Cardiac fibroblast (primary cell): ENCODE results near the gene UCK1.

Experiments
- DNase-seq, 2 donors: peaks; one replicate each; pipeline versions ENCODE4 v3.0.0 to v3.0.0-alpha.2; 2010; ENCODE audit warnings: low read depth in 2 of 2
- H3K4me3 ChIP-seq, 2 donors: replicated peaks in 1 of 2; 1 replicate in 1 of 2; 2 replicates in 1 of 2; pipeline ENCODE4 v1.5.1; 2011; ENCODE audit warnings: low read depth in 2 of 2, low read length in 2 of 2, mild to moderate bottlenecking in 2 of 2, moderate library complexity in 1 of 2
- TF ChIP-seq, protein P1 (sequence below): IDR thresholded peaks from one replicate; pipeline ENCODE4 v1.5.1; 2011; ENCODE audit warnings: low read depth, mild to moderate bottlenecking, low read length, inconsistent platforms

The UCK1 gene

DNA sequence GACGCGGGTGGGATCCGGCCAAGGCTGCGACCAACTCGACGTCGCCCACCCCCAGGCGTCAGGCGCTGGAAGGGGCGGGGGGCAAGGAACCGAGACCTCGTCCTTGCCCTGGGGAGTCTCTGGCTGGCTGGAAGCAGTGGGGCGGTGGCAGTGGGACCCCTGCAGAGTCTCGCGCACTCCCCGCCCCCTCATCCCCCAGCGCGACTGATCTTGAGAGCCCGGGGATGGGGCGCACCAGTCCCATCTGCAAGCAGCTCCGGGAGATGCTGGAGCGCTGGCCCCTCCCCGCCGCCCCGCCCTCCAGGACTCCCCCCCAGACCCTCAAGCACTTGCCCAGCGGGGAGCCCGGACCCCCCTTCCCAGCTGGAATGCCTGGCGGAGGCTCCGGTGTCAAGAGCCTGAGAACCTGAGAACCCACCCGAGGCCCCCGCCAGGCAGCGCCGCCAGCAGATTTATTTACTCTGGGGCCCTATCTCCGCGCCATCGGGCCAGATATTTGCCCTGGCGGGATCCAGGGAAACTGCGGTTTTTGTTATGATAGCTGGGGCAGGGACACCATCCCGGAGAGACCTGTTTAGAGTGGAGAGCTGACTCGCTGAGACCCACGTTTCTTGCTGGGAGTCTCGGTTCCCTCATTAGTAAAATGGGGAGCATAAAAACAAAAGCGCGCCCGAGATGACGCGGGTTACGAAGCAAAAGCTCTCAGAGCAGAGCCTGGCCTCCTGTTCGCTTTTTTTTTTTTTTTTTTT, 15.4 kb upstream of the UCK1 start:
- H3K4me3 ChIP-seq: peak overlapping the region; percentile 19 to 32
- DNase-seq: no peak
- TF ChIP-seq, protein P1, sequence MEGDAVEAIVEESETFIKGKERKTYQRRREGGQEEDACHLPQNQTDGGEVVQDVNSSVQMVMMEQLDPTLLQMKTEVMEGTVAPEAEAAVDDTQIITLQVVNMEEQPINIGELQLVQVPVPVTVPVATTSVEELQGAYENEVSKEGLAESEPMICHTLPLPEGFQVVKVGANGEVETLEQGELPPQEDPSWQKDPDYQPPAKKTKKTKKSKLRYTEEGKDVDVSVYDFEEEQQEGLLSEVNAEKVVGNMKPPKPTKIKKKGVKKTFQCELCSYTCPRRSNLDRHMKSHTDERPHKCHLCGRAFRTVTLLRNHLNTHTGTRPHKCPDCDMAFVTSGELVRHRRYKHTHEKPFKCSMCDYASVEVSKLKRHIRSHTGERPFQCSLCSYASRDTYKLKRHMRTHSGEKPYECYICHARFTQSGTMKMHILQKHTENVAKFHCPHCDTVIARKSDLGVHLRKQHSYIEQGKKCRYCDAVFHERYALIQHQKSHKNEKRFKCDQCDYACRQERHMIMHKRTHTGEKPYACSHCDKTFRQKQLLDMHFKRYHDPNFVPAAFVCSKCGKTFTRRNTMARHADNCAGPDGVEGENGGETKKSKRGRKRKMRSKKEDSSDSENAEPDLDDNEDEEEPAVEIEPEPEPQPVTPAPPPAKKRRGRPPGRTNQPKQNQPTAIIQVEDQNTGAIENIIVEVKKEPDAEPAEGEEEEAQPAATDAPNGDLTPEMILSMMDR: peak; percentile 1

GRCh38 chr9:131545786-131546335, 14.8 kb upstream of the UCK1 start:
- no peak overlapping the region for H3K4me3 ChIP-seq
- TF ChIP-seq, protein P1: no peak

DNA sequence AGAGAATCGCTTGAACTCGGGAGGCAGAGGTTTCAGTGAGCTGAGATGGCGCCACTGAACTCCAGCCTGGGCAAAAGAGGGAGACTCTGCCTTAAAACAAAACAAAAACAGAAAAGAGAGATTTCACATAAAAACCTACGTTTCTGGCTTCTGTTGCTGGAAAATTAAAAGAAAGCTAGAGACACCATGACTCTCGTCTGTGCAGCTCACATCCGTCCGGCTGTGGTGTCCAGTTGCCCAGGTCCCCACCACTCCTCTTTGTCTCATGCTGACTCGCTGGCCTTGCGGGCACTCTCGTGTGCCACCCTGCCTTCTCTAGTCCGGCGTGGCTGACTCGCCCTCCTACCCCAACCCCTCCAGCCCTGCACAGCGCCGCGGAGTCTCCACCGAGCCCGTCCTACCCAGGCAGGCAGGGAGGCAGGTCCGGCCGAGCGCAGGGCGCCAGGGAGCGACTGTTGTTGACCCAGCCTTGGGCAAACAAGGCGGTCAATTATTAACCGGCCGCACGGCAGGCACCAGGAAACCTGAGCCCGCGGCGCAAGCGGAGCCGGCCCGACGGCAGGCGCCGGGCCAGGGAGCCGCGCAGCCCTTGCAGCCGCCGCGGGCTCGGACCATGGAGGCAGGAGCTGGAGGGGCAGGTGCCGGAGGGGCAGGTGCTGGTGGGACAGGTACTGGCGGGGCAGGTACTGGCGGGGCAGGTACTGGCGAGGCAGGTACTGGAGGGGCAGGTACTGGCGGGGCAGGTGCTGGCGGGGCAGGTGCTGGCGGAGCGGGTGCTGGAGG, 14.1 kb upstream of the UCK1 start, which contains the start of gene PRRT1B:
Gene PRRT1B (plus strand): TSS at position 521 of the 783 bp plus-strand sequence. CDS start 93 bp downstream, at position 614.
- no peak for DNase-seq
- TF ChIP-seq, protein P1: no peak

More at GRCh38 chr9:131545786-131546335, 14.8 kb upstream of the UCK1 start:
- DNase-seq: no peak

GRCh38 chr9:131543141-131543540, 12.1 kb upstream of the UCK1 start:
- TF ChIP-seq, protein P1: no peak
- DNase-seq: no peak
- H3K4me3 ChIP-seq: no peak overlapping the region

More for the DNA sequence above, 14.1 kb upstream of the UCK1 start, which contains the start of gene PRRT1B:
- no peak within 1 kb of the TSS for H3K4me3 ChIP-seq

DNA sequence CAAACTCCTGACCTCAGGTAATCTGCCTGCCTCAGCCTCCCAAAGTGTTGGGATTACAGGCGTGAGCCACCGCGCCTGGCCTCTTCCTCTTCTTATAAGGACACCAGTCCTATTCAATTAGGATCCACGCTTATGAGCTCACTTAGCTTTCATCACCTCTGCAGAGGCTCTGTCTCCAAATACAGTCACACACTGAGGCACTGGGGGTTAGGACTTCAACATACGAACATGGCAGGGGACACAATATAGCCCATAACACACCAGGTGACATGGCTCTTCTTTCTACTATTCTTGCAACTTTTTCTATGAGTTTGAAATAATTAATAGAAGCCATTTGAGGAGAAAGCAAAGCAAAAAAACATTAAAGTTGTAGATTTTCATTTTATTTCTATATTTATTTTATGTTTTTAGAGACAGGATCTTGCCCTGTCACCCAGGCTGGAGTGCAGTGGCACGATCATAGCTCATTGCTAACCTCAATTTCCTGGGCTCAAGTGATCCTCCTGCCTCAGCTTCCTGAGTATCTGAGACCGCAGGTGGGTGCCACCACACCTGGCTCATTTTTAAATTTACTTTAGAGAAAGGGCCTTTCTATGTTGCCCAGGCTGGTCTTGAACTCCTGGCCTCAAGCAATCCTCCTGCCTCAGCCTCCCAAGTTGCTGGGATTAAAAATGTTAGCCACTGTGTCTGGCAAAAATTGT, 8.3 kb upstream of the UCK1 start:
- no peak overlapping the region for H3K4me3 ChIP-seq
- no peak for DNase-seq
- TF ChIP-seq, protein P1: no peak

- no peak overlapping the region for H3K4me3 ChIP-seq
- DNase-seq: no peak
- TF ChIP-seq, protein P1: no peak
Measured at GRCh38 chr9:131537946-131538345, 6.9 kb upstream of the UCK1 start.
